Skeletal muscle satellite cell (primary cell): ENCODE results near the gene LRMDA.

Experiments
- H3K27me3 ChIP-seq: 2 replicates; pipeline ENCODE4 v1.7.0; 2013; ENCODE audit warnings: low read length; ENCODE audit not compliant: control insufficient read depth, insufficient read depth
- H3K36me3 ChIP-seq: 2 replicates; pipeline ENCODE4 v1.7.0; 2013; ENCODE audit warnings: mild to moderate bottlenecking, control low read depth, low read length; ENCODE audit not compliant: insufficient read depth
- H3K4me1 ChIP-seq: 2 replicates; pipeline ENCODE4 v1.7.0; 2013; ENCODE audit warnings: low read length; ENCODE audit not compliant: control insufficient read depth, insufficient read depth
- H3K4me2 ChIP-seq: 2 replicates; pipeline ENCODE4 v1.7.0; 2013; ENCODE audit warnings: mild to moderate bottlenecking, low read length
- H3K4me3 ChIP-seq: 2 replicates; pipeline ENCODE4 v1.7.0; 2013; ENCODE audit warnings: low read length
- H3K9ac ChIP-seq: 2 replicates; pipeline ENCODE4 v1.7.0; 2013; ENCODE audit warnings: mild to moderate bottlenecking, low read depth, low read length, moderate library complexity
- H3K9me3 ChIP-seq: replicated peaks from 2 replicates; pipeline ENCODE4 v1.7.0; 2013; ENCODE audit warnings: mild to moderate bottlenecking, control low read depth, low read length

The LRMDA gene

GRCh38 chr10:76353237-76353851 lies 921.9 kb downstream of the LRMDA start:
- Histone ChIP-seq H3K4me2 (no peak overlapping the region), H3K27me3 (no peaks in the 10 kb centered on the region), H3K9me3 (no peaks in the 10 kb centered on the region), H3K4me3 (no peak overlapping the region), H3K9ac (no peak overlapping the region), H3K36me3 (no peaks in the 10 kb centered on the region), H3K4me1 (peaks cover 36% of the 10 kb centered on the region)

GRCh38 chr10:76354212-76354738 lies 922.9 kb downstream of the LRMDA start:
- H3K4me2 ChIP-seq: no peak overlapping the region
- peaks cover 36% of the 10 kb centered on the region for H3K4me1 ChIP-seq
- H3K27me3 ChIP-seq: no peaks in the 10 kb centered on the region
- H3K9ac ChIP-seq: no peak overlapping the region
- H3K4me3 ChIP-seq: no peak overlapping the region
- no peaks in the 10 kb centered on the region for H3K9me3 ChIP-seq
- H3K36me3 ChIP-seq: no peaks in the 10 kb centered on the region

GRCh38 chr10:76354921-76355320 lies 923.5 kb downstream of the LRMDA start:
- H3K9me3 ChIP-seq: no peaks in the 10 kb centered on the region
- H3K36me3 ChIP-seq: no peaks in the 10 kb centered on the region
- peaks cover 36% of the 10 kb centered on the region for H3K4me1 ChIP-seq
- H3K4me2 ChIP-seq: no peak overlapping the region
- no peak overlapping the region for H3K4me3 ChIP-seq
- H3K9ac ChIP-seq: no peak overlapping the region
- H3K27me3 ChIP-seq: no peaks in the 10 kb centered on the region

- Histone ChIP-seq H3K4me3 (no peak overlapping the region), H3K4me2 (no peak overlapping the region), H3K9ac (no peak overlapping the region), H3K36me3 (no peaks in the 10 kb centered on the region), H3K27me3 (no peaks in the 10 kb centered on the region), H3K9me3 (no peaks in the 10 kb centered on the region), H3K4me1 (peaks cover 27% of the 10 kb centered on the region)
These were observed 925.1 kb downstream of the LRMDA start for GRCh38 chr10:76356557-76356956.

- H3K9me3 ChIP-seq: no peaks in the 10 kb centered on the region
- H3K4me2 ChIP-seq: no peak overlapping the region
- no peaks in the 10 kb centered on the region for H3K36me3 ChIP-seq
- peaks cover 14% of the 10 kb centered on the region for H3K4me1 ChIP-seq
- no peak overlapping the region for H3K4me3 ChIP-seq
- H3K27me3 ChIP-seq: no peaks in the 10 kb centered on the region
- H3K9ac ChIP-seq: no peak overlapping the region
These were observed 926.4 kb downstream of the LRMDA start for GRCh38 chr10:76357726-76358415.

GRCh38 chr10:76358743-76359395 lies 927.4 kb downstream of the LRMDA start:
- no peaks in the 10 kb centered on the region for H3K9me3 ChIP-seq
- no peak overlapping the region for H3K4me2 ChIP-seq
- no peak overlapping the region for H3K9ac ChIP-seq
- no peak overlapping the region for H3K4me3 ChIP-seq
- H3K36me3 ChIP-seq: no peaks in the 10 kb centered on the region
- H3K4me1 ChIP-seq: peaks cover 7% of the 10 kb centered on the region
- H3K27me3 ChIP-seq: no peaks in the 10 kb centered on the region

- Histone ChIP-seq H3K9me3 (peaks cover 4% of the 10 kb centered on the region), H3K9ac (no peak overlapping the region), H3K4me2 (no peak overlapping the region), H3K4me1 (peaks cover 10% of the 10 kb centered on the region), H3K4me3 (no peak overlapping the region), H3K36me3 (no peaks in the 10 kb centered on the region), H3K27me3 (no peaks in the 10 kb centered on the region)
These were observed 944.3 kb downstream of the LRMDA start for GRCh38 chr10:76375761-76376160.

- Histone ChIP-seq H3K4me2 (peak overlapping the region; percentile 10), H3K36me3 (no peaks in the 10 kb centered on the region), H3K27me3 (no peaks in the 10 kb centered on the region), H3K4me3 (no peak overlapping the region), H3K9ac (no peak overlapping the region), H3K9me3 (no peaks in the 10 kb centered on the region), H3K4me1 (peaks cover 16% of the 10 kb centered on the region)
These were observed 951.0 kb downstream of the LRMDA start for GRCh38 chr10:76382381-76382851.

GRCh38 chr10:76388321-76389023 lies 957.0 kb downstream of the LRMDA start:
- H3K4me2 ChIP-seq: no peak overlapping the region

GRCh38 chr10:76393875-76394706 lies 962.7 kb downstream of the LRMDA start:
- no peak overlapping the region for H3K4me2 ChIP-seq
- no peaks in the 10 kb centered on the region for H3K36me3 ChIP-seq
- H3K4me1 ChIP-seq: peaks cover 51% of the 10 kb centered on the region
- H3K9ac ChIP-seq: no peak overlapping the region
- no peaks in the 10 kb centered on the region for H3K9me3 ChIP-seq
- no peak overlapping the region for H3K4me3 ChIP-seq
- H3K27me3 ChIP-seq: no peaks in the 10 kb centered on the region

More at GRCh38 chr10:76388321-76389023, 957.0 kb downstream of the LRMDA start:
- no peaks in the 10 kb centered on the region for H3K9me3 ChIP-seq
- H3K9ac ChIP-seq: no peak overlapping the region
- no peaks in the 10 kb centered on the region for H3K27me3 ChIP-seq
- H3K4me3 ChIP-seq: no peak overlapping the region
- H3K4me1 ChIP-seq: no peaks in the 10 kb centered on the region
- no peaks in the 10 kb centered on the region for H3K36me3 ChIP-seq
